HG02588 (cell line): ENCODE results near the gene CFAP299.

ENCODE experiments used
- ATAC-seq: cut with Tn5 transposase; IDR thresholded peaks from one replicate; pipeline ENCODE4 v1.9.1; 2021; ENCODE audit warnings: mild to moderate bottlenecking, moderate library complexity; ENCODE audit not compliant: unreplicated experiment

Gene CFAP299

GRCh38 chr4:80495865-80496264, 160.3 kb downstream of the CFAP299 start:
- no peak for ATAC-seq

GRCh38 chr4:80498725-80499124, 163.2 kb downstream of the CFAP299 start:
- no peak for ATAC-seq

GRCh38 chr4:80500613-80501012, 165.1 kb downstream of the CFAP299 start:
- ATAC-seq: no peak

- no peak for ATAC-seq
Observed at GRCh38 chr4:80507077-80507476, 171.5 kb downstream of the CFAP299 start.

GRCh38 chr4:80507507-80507906, 172.0 kb downstream of the CFAP299 start:
- ATAC-seq: peak; percentile 87

GRCh38 chr4:80515496-80515895, 180.0 kb downstream of the CFAP299 start:
- ATAC-seq: no peak

- no peak for ATAC-seq
Observed at GRCh38 chr4:80521438-80521837, 185.9 kb downstream of the CFAP299 start.

GRCh38 chr4:80526697-80527096, 191.2 kb downstream of the CFAP299 start:
- no peak for ATAC-seq

- ATAC-seq: no peak
Observed at GRCh38 chr4:80529026-80529425, 193.5 kb downstream of the CFAP299 start.

- ATAC-seq: no peak
Observed at GRCh38 chr4:80532674-80533333, 197.3 kb downstream of the CFAP299 start.

- ATAC-seq: no peak
Observed at GRCh38 chr4:80535551-80535950, 200.0 kb downstream of the CFAP299 start.

GRCh38 chr4:80538276-80538926, 202.9 kb downstream of the CFAP299 start:
- no peak for ATAC-seq

- no peak for ATAC-seq
Observed at GRCh38 chr4:80539190-80539589, 203.7 kb downstream of the CFAP299 start.

GRCh38 chr4:80540349-80540748, 204.8 kb downstream of the CFAP299 start:
- no peak for ATAC-seq

GRCh38 chr4:80540785-80541469, 205.4 kb downstream of the CFAP299 start:
- peak; percentile 92 for ATAC-seq

GRCh38 chr4:80542747-80543146, 207.2 kb downstream of the CFAP299 start:
- ATAC-seq: no peak

GRCh38 chr4:80560337-80560736, 224.8 kb downstream of the CFAP299 start:
- ATAC-seq: no peak

- ATAC-seq: no peak
Observed at GRCh38 chr4:80566203-80566872, 230.8 kb downstream of the CFAP299 start.

- no peak for ATAC-seq
Observed at GRCh38 chr4:80568891-80569290, 233.4 kb downstream of the CFAP299 start.

GRCh38 chr4:80576796-80577195, 241.3 kb downstream of the CFAP299 start:
- no peak for ATAC-seq

GRCh38 chr4:80578001-80578400, 242.5 kb downstream of the CFAP299 start:
- ATAC-seq: no peak

- no peak for ATAC-seq
Observed at GRCh38 chr4:80585542-80585941, 250.0 kb downstream of the CFAP299 start.
